Heart left ventricle (tissue), 16 donors: Measurements from ENCODE around the gene DAAM2. TPM values are rescaled to one million over a fixed set of nuclear protein-coding genes. Genes with fewer than 3 reads are reported as not detected.
A peak's percentile ranks its signal among the peaks of the same experiment; 100 is the strongest.

Experiments used
- ATAC-seq, 4 donors: fragments of 200-7000 bp; cut with Tn5 transposase; one replicate each; pipeline ENCODE4 v1.9.1; 2020 to 2022; ENCODE audit warnings: moderate library complexity in 4 of 4, mild to moderate bottlenecking in 3 of 4, moderate number of reproducible peaks in 1 of 4
- DNase-seq, 5 donors: peaks; one replicate each; pipeline ENCODE4 v3.0.0-alpha.2; 2020
- H3K27ac ChIP-seq, 12 donors: fragments of 200-600 bp; sonication (generic) in 4 of 12; one replicate each; pipeline versions ENCODE4 v1.5.0 to v1.8.0; 2016 to 2022; ENCODE audit warnings: mild to moderate bottlenecking in 2 of 12
- H3K27me3 ChIP-seq, 9 donors: fragments of 200-600 bp; sonication (generic) in 2 of 9; one replicate each; pipeline versions ENCODE4 v1.5.1 to v1.8.0; 2016 to 2022; ENCODE audit warnings: mild to moderate bottlenecking in 3 of 9
- H3K36me3 ChIP-seq, 9 donors: fragments of 200-600 bp; sonication (generic) in 2 of 9; one replicate each; pipeline versions ENCODE4 v1.5.0 to v1.8.0; 2018 to 2022; ENCODE audit warnings: mild to moderate bottlenecking in 2 of 9
- H3K4me1 ChIP-seq, 12 donors: fragments of 200-600 bp; sonication (generic) in 4 of 12; one replicate each; pipeline versions ENCODE4 v1.5.0 to v1.8.0; 2016 to 2022; ENCODE audit warnings: mild to moderate bottlenecking in 3 of 12
- H3K4me3 ChIP-seq, 12 donors: fragments of 200-600 bp; sonication (generic) in 4 of 12; one replicate each; pipeline versions ENCODE4 v1.5.0 to v1.8.0; 2017 to 2022; ENCODE audit warnings: mild to moderate bottlenecking in 9 of 12, moderate library complexity in 4 of 12
- H3K9me3 ChIP-seq, 12 donors: fragments of 200-600 bp; sonication (generic) in 4 of 12; one replicate each; pipeline versions ENCODE4 v1.5.0 to v1.8.0; 2016 to 2022; ENCODE audit warnings: mild to moderate bottlenecking in 1 of 12
- CTCF ChIP-seq, 12 donors: fragments of 200-600 bp; sonication (generic) in 4 of 12; IDR thresholded peaks; one replicate each; pipeline versions ENCODE4 v1.5.0 to v1.8.0; 2018 to 2022; ENCODE audit warnings: antibody characterized with exemption in 12 of 12, mild to moderate bottlenecking in 5 of 12
- POLR2A ChIP-seq, 2 donors: fragments of 450-650 bp; IDR thresholded peaks; one replicate each; pipeline ENCODE4 v1.6.1; 2017; ENCODE audit warnings: antibody characterized with exemption in 2 of 2, mild to moderate bottlenecking in 2 of 2, moderate library complexity in 2 of 2
- WGBS, 4 donors: extraction: QIAGEN DNeasy Blood & Tissue Kit in 2 of 4; methylation state at CpG; one replicate each; pipeline versions ENCODE4 v1.1.5 to v1.1.7; 2013 to 2018; 5-methylcytosine and 5-hydroxymethylcytosine counted together
- intact Hi-C, 10 donors: fragments of 100-400 bp; cut with DNase I; formaldehyde crosslinking; loops; one replicate each; pipeline versions ENCODE4 v1.11.1 to v1.14.2; 2022
- polyA plus RNA-seq, 2 donors: library from polyadenylated mRNA; stranded (reverse); fragments of 200-250 nt; gene quantifications; one replicate each; pipeline ENCODE4 v1.2.3, GENCODE V29; 2013
- total RNA-seq, 9 donors: library from RNA; depleted of rRNA in 2 of 9; stranded (reverse); fragments of >200 nt in 2 of 9; fragmentation: NEBNext Ultra II Directional in 3 of 9; extraction: Animal tissue kit (Norgen Biotek cat#: 25700) in 3 of 9; gene quantifications; one replicate each; pipeline versions ENCODE4 v1.1.0 to v1.2.4, GENCODE V29; 2016 to 2023
- donor health status: ischemic (EF 13 %, LVEDD 7.1; RV severe dilation, severe dysfunction).
- donor health status: healthy with polysubstance abuse.
- donor health status: DM: no; HTN: yes; CAD: no.
- donor health status: DM: no; HTN: no; CAD: no.
- donor health status: ischemic (EF 25% LVEDD 6.9; RV normal size, moderate dysfunction).
- donor health status: ischemic (EF 25% LVEDD 5.7; RV mildly dilated, moderate dysfunction).
- donor health status: healthy.
- donor health status: DM: yes; HTN: yes; CAD: no.
- donor health status: ischemic (EF 35%, LVEDD 5.7; RV mildly dilated, moderate dysfunction).
- donor health status: nonischemic (EF 11% LVEDD 7.7; RV severe dilation, severe dysfunction).
- donor health status: DM: yes; HTN: yes; CAD: no.
- donor health status: PGD.
- donor health status: ischemic (EF 29% LVEDD 5.4; RV normal size, mild dysfunction).
- donor health status: nonischemic (EF 23%, LVEDD 6.1; RV moderate dilation, normal function).

The DAAM2 gene
- total and polyA plus RNA-seq, 11 donors: 6.4 to 20.9 (median 13.6) TPM

GRCh38 chr6:39886871-39887270, 94.7 kb downstream of the DAAM2 start:
- H3K36me3 ChIP-seq: peaks cover 0 to 3% (median 0%) of the 10 kb centered on the region in 9 donors
- no peak overlapping the region for H3K4me3 ChIP-seq
- intact Hi-C loops: loop anchor here in 5 of 10 donors (5.0 to 10.0 kb wide), 3 partner anchors 92 to 520 kb away; partner anchors contain the start of gene DAAM2 (in 4 of the 5)
- 46 to 95% (median 49%) methylated on average over 2 of the region's 2 CpGs for WGBS, 4 donors
- H3K27ac ChIP-seq: peak overlapping the region in 10 of 12 donors; percentile 53 to 84 (median 74)
- H3K4me1 ChIP-seq: peaks cover 0 to 55% (median 34%) of the 10 kb centered on the region in 12 donors
- ATAC-seq (no peak), DNase-seq (no peak)
- no peak for TF ChIP-seq POLR2A (IDR thresholded peaks at IDR 0.05)
- no peak for TF ChIP-seq CTCF (IDR thresholded peaks at IDR 0.05)
- no peaks in the 10 kb centered on the region for H3K27me3 ChIP-seq
- H3K9me3 ChIP-seq: no peaks in the 10 kb centered on the region

GRCh38 chr6:39887692-39888450, 95.7 kb downstream of the DAAM2 start:
- 13 to 17% (median 15%) methylated on average over 12 to 14 of the region's 14 CpGs for WGBS, 4 donors
- peak; percentile 92 to 95 (median 93) for ATAC-seq
- intact Hi-C loops: loop anchor here in 5 of 10 donors (5.0 to 10.0 kb wide), 3 partner anchors 93 to 521 kb away; partner anchors contain the start of gene DAAM2 (in 4 of the 5)

GRCh38 chr6:39889229-39889628, 97.1 kb downstream of the DAAM2 start:
- no peak for TF ChIP-seq CTCF (IDR thresholded peaks at IDR 0.05)
- TF ChIP-seq POLR2A (IDR thresholded peaks at IDR 0.05): no peak
- peaks cover 0 to 8% (median 0%) of the 10 kb centered on the region in 9 donors for H3K36me3 ChIP-seq
- ATAC-seq: no peak
- H3K27ac ChIP-seq: peak overlapping the region in 1 of 12 donors; percentile 80
- no peaks in the 10 kb centered on the region for H3K9me3 ChIP-seq
- 81 to 88% (median 82%) methylated on average over 2 of the region's 2 CpGs for WGBS, 4 donors
- intact Hi-C loops: loop anchor here in 5 of 10 donors (5.0 to 10.0 kb wide), 3 partner anchors 94 to 522 kb away; partner anchors contain the start of gene DAAM2 (in 4 of the 5)
- H3K4me3 ChIP-seq: no peak overlapping the region
- DNase-seq: no peak
- H3K27me3 ChIP-seq: no peaks in the 10 kb centered on the region
- H3K4me1 ChIP-seq: peaks cover 0 to 38% (median 24%) of the 10 kb centered on the region in 12 donors

More at GRCh38 chr6:39887692-39888450, 95.7 kb downstream of the DAAM2 start:
- H3K27ac ChIP-seq: peak overlapping the region; percentile 28 to 84 (median 71)
- H3K4me1 ChIP-seq: peaks cover 0 to 45% (median 27%) of the 10 kb centered on the region in 12 donors
- DNase-seq: peak; percentile 83 to 91 (median 88)
- TF ChIP-seq POLR2A (IDR thresholded peaks at IDR 0.05): no peak
- no peak for TF ChIP-seq CTCF (IDR thresholded peaks at IDR 0.05)
- H3K27me3 ChIP-seq: no peaks in the 10 kb centered on the region
- H3K9me3 ChIP-seq: no peaks in the 10 kb centered on the region
- H3K4me3 ChIP-seq: no peak overlapping the region
- H3K36me3 ChIP-seq: peaks cover 0 to 8% (median 0%) of the 10 kb centered on the region in 9 donors

- intact Hi-C loops: loop anchor here in 7 of 10 donors (5.0 to 10.0 kb wide), 4 partner anchors 99 to 787 kb away; partner anchors contain the start of gene DAAM2 (in 1 of the 7)
- no peak for DNase-seq
- no peaks in the 10 kb centered on the region for H3K9me3 ChIP-seq
- H3K36me3 ChIP-seq: peaks cover 0 to 20% (median 3%) of the 10 kb centered on the region in 9 donors
- no peaks in the 10 kb centered on the region for H3K27me3 ChIP-seq
- peaks cover 0 to 37% (median 24%) of the 10 kb centered on the region in 12 donors for H3K4me1 ChIP-seq
- no peak for TF ChIP-seq POLR2A (IDR thresholded peaks at IDR 0.05)
- TF ChIP-seq CTCF (IDR thresholded peaks at IDR 0.05): no peak
- WGBS, 4 donors: 91 to 95% (median 93%) methylated on average over 6 of the region's 6 CpGs
- no peak overlapping the region for H3K27ac ChIP-seq
- ATAC-seq: no peak
- no peak overlapping the region for H3K4me3 ChIP-seq
Measured at GRCh38 chr6:39891353-39891752, 99.2 kb downstream of the DAAM2 start.
